Vagina (tissue), 2 donors: ENCODE data around the gene BEST3.

ENCODE experiments used
- POLR2A ChIP-seq, 2 donors: fragments of 450-650 bp; IDR thresholded peaks; one replicate each; pipeline ENCODE4 v1.6.1; 2017; ENCODE audit warnings: antibody characterized with exemption in 2 of 2, mild to moderate bottlenecking in 2 of 2, moderate library complexity in 2 of 2
- TF ChIP-seq, protein P1 (sequence below), 3 experiments: fragments of 450-650 bp in 2 of 3; fragments of 200-600 bp in 1 of 3; sonication (generic) in 1 of 3; IDR thresholded peaks; one replicate each; pipeline ENCODE4 v1.5.1; 2017 to 2019; ENCODE audit warnings: antibody characterized with exemption in 3 of 3, mild to moderate bottlenecking in 2 of 3, moderate library complexity in 2 of 3

DNA sequence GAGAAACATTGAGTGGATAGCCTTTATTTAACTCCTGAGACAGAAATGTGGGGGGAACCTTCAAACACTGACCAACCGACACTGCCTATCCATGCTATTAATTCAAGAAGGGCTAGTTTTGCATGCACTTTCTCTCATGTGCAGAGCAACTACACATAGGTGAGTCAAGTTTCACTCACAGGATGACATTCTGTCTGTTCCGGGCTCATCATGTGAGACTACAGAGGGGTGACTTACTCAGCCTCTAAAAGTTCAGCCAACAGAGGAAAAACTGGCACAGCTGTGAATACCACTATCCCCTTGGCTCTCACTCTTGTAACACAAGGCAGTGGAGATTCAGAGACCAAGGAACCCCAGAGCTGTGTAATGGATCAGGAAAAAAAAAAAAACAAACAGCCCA is 13.3 kb downstream of the BEST3 start:
- TF ChIP-seq, protein P1, sequence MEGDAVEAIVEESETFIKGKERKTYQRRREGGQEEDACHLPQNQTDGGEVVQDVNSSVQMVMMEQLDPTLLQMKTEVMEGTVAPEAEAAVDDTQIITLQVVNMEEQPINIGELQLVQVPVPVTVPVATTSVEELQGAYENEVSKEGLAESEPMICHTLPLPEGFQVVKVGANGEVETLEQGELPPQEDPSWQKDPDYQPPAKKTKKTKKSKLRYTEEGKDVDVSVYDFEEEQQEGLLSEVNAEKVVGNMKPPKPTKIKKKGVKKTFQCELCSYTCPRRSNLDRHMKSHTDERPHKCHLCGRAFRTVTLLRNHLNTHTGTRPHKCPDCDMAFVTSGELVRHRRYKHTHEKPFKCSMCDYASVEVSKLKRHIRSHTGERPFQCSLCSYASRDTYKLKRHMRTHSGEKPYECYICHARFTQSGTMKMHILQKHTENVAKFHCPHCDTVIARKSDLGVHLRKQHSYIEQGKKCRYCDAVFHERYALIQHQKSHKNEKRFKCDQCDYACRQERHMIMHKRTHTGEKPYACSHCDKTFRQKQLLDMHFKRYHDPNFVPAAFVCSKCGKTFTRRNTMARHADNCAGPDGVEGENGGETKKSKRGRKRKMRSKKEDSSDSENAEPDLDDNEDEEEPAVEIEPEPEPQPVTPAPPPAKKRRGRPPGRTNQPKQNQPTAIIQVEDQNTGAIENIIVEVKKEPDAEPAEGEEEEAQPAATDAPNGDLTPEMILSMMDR (IDR thresholded peaks at IDR 0.05), result no peak
- TF ChIP-seq POLR2A (IDR thresholded peaks at IDR 0.05), result no peak
